Stimulated activated CD4-positive, alpha-beta T cell treated with anti-CD3 and anti-CD28 coated beads, Interleukin-15, amount 100 ng/mL, for 48 hours (primary cell): ENCODE data around the gene ATP13A4.

Experiments
- DNase-seq, 2 donors: peaks; one replicate each; pipeline ENCODE4 v3.0.0-alpha.2; 2020; ENCODE audit warnings: low read depth in 2 of 2

Gene ATP13A4, protein sequence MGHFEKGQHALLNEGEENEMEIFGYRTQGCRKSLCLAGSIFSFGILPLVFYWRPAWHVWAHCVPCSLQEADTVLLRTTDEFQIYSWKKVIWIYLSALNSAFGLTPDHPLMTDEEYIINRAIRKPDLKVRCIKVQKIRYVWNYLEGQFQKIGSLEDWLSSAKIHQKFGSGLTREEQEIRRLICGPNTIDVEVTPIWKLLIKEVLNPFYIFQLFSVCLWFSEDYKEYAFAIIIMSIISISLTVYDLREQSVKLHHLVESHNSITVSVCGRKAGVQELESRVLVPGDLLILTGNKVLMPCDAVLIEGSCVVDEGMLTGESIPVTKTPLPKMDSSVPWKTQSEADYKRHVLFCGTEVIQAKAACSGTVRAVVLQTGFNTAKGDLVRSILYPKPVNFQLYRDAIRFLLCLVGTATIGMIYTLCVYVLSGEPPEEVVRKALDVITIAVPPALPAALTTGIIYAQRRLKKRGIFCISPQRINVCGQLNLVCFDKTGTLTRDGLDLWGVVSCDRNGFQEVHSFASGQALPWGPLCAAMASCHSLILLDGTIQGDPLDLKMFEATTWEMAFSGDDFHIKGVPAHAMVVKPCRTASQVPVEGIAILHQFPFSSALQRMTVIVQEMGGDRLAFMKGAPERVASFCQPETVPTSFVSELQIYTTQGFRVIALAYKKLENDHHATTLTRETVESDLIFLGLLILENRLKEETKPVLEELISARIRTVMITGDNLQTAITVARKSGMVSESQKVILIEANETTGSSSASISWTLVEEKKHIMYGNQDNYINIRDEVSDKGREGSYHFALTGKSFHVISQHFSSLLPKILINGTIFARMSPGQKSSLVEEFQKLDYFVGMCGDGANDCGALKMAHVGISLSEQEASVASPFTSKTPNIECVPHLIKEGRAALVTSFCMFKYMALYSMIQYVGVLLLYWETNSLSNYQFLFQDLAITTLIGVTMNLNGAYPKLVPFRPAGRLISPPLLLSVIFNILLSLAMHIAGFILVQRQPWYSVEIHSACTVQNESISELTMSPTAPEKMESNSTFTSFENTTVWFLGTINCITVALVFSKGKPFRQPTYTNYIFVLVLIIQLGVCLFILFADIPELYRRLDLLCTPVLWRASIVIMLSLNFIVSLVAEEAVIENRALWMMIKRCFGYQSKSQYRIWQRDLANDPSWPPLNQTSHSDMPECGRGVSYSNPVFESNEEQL

GRCh38 chr3:193554811-193555210 lies at the start of gene ATP13A4:
Gene ATP13A4, minus strand, starts transcription at chr3:193554895. Its CDS starts 96 bp downstream, at chr3:193554799.
- no peak for DNase-seq

GRCh38 chr3:193599393-193599792 lies 44.7 kb upstream of the ATP13A4 start:
- no peak for DNase-seq

GRCh38 chr3:193598202-193598601 lies 43.5 kb upstream of the ATP13A4 start:
- DNase-seq: no peak

DNA sequence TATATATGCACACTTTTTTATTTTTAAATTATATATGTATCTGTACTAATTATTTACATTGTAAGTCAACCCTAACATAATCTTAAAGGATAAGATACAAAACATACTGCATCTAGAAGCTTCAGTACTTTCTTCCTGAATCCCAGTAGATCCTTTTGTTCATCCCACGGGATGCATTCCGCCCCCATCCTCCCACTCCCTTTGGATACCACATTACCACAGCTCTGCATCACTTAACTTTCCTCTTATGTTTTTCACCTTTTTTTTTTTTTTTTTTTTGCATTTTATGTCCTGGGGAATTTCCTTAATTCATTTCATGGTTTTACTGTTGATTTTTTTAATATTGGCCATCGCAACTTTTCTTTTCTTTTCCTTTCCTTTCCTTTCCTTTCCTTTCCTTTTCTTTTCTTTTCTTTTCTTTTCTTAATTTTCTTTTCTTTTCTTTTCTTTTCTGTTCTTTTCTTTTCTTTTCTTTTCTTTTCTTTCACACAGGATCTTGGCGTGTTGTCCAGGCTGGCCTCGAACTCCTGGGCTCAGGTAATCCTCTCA lies 41.3 kb upstream of the ATP13A4 start:
- no peak for DNase-seq

GRCh38 chr3:193594946-193595689 lies 40.4 kb upstream of the ATP13A4 start:
- no peak for DNase-seq

GRCh38 chr3:193593668-193594030 lies 39.0 kb upstream of the ATP13A4 start:
- peak; percentile 41 to 53 for DNase-seq

DNA sequence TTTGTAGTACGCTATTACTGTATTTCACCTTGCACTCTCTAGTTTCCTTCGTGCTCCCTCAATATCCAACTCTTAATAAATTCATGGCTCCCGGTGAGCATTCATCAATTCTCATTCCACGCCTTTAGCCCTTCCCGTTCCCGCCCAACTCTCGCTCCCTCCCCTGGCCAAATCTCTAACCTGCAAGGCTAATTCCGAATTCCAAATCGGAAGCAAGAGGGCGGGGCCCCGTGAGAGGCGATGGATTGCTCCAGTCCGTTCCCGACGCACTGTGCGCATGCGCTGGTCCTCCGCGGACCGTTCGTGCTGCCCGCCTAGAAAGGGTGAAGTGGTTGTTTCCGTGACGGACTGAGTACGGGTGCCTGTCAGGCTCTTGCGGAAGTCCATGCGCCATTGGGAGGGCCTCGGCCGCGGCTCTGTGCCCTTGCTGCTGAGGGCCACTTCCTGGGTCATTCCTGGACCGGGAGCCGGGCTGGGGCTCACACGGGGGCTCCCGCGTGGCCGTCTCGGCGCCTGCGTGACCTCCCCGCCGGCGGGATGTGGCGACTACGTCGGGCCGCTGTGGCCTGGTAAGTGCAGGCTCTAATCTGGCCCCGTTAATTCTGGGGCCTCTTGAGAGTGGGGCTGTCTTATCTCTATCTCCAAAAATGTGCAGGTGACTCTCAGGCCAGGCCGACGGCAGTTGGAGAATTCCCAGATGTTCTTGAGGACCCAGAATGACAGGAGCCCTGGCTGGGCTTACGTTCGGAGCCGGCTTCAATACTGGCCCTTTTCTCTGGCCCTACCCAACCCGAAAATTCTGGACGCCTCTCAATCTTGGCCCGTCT lies 38.4 kb upstream of the ATP13A4 start, which contains the start of gene OPA1:
Gene OPA1, plus strand, starts transcription at position 368 of the 827 bp plus-strand sequence. Its CDS starts 170 bp downstream, at position 538.
- DNase-seq: peak; percentile 89 to 91

- no peak for DNase-seq
Measured at GRCh38 chr3:193590088-193590856, 35.6 kb upstream of the ATP13A4 start.

GRCh38 chr3:193589616-193590015 lies 34.9 kb upstream of the ATP13A4 start:
- no peak for DNase-seq

GRCh38 chr3:193589129-193589528 lies 34.4 kb upstream of the ATP13A4 start:
- no peak for DNase-seq

- DNase-seq: no peak
Measured at GRCh38 chr3:193586526-193586925, 31.8 kb upstream of the ATP13A4 start.

DNA sequence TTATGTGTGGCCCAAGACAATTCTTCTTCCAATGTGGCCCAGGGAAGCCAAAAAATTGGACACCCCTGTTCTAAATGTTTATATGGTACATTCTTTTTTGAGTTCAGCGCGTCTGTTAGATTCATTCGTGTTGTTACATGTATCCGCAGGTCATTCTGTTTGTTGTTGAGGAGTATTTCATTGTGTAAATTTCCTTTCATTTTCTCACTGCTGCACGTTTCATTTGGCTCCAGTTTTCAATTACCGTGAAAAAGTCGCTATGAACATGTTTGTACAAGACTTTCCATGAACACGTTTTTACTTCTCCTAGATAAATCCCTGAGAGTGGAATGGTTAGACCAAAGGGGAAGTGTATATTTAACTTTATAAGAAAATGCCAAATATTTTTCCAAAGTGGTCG lies 30.8 kb upstream of the ATP13A4 start:
- no peak for DNase-seq

- no peak for DNase-seq
Measured at GRCh38 chr3:193574488-193575070, 19.9 kb upstream of the ATP13A4 start.

- DNase-seq: no peak
Measured at GRCh38 chr3:193573403-193574191, 18.9 kb upstream of the ATP13A4 start.

DNA sequence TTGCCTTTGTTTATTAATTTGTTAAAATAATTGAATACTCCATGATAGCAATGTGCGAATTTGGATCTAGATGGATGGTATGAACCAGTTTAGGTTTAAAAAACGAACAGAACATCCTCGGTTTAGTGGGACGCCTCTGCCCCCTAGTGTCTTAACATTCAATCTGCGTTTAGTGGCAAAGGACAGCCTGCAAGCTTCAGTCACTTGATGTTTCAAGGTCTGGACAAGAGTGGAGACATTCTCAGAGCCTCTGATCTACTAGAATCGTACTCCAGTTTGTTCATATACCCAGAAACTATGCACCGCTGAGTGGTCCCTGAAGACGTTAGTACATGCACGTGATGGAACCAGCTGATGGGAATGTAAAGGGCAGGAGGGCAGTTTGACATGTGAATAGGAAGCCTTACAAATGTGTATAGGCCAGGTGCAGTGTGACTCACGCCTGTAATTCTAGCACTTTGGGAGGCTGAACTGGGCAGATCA lies 17.8 kb upstream of the ATP13A4 start:
- peak; percentile 20 to 36 for DNase-seq

DNA sequence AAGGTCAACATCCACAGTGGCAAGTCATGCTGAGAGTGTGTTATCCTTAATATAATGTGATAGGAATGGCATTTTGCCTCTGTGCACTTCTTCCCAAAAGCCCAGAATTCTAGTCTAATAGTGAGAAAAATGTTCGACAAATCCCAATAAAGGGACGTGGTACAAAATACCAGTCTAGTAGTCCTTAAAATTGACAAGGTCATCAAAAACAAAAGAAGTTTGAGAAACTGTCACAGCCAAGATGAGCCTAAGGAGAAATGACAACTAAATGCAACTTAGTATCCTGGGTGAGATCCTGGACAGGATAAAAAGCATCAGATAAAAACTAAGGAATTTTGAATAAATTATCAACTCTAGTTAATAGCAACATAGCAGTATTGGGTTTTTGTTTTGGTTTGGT lies 14.4 kb upstream of the ATP13A4 start:
- DNase-seq: no peak

DNA sequence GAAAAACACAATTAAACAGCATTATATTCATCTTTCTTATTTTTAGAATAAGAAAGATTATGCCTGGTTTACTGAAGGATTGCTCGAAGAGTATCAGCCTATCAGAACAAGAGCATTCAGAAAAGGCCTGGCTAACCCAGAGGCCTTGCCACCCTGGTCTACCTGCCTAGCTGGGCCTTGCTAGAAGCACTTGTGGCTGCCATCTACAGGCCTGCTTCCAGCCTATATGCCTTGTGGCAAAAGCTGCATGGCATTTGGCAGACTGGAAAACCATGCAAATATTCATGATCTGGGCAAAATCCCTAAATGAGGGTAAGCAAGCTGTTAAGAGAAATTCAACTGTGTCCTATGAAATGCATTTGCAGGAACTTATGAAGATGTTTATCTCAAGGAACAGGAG lies 9.3 kb upstream of the ATP13A4 start:
- DNase-seq: no peak

- no peak for DNase-seq
Measured at GRCh38 chr3:193563426-193563825, 8.7 kb upstream of the ATP13A4 start.
